ENCODE data around the gene NR1D2. TPM values are rescaled to one million over a fixed set of nuclear protein-coding genes. Genes with fewer than 3 reads are reported as not detected.

Gene NR1D2
- total and polyA plus RNA-seq, 11 donors = 5.6 to 62.1 (median 27.4) TPM

DNA sequence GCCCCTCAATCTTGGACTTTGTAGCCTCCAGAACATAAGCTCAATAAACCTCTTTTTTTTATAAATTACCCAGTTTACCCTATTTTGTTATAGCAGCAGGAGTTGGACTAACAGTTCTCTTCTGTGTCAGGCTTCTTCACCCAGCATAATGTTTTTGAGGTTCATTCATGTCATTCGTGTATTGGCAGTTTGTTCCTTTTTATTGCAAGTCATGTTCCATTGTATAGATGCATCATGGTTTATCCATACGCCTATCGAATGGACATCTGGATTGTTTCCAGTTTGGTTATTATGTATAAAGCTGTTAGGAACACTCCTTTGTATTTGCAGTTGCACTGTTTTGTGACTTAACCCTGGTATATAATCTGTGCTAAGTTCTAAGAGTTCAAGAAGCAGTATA is 39.8 kb downstream of the NR1D2 start:
- intact Hi-C loops (cut with DNase I) = loop anchor here in 1 of 10 donors (5.0 kb wide), 1 partner anchor 98 kb away; no protein-coding TSS in a partner anchor
- no peaks in the 10 kb centered on the region for H3K27me3 ChIP-seq
- H3K36me3 ChIP-seq = peaks cover 0 to 7% (median 0%) of the 10 kb centered on the region in 9 donors
- WGBS, 4 donors = 93 to 97% (median 96%) methylated on average over 3 of the region's 3 CpGs
- no peak overlapping the region for H3K27ac ChIP-seq
- no peak for TF ChIP-seq POLR2A (IDR thresholded peaks at IDR 0.05)
- TF ChIP-seq, protein P1, sequence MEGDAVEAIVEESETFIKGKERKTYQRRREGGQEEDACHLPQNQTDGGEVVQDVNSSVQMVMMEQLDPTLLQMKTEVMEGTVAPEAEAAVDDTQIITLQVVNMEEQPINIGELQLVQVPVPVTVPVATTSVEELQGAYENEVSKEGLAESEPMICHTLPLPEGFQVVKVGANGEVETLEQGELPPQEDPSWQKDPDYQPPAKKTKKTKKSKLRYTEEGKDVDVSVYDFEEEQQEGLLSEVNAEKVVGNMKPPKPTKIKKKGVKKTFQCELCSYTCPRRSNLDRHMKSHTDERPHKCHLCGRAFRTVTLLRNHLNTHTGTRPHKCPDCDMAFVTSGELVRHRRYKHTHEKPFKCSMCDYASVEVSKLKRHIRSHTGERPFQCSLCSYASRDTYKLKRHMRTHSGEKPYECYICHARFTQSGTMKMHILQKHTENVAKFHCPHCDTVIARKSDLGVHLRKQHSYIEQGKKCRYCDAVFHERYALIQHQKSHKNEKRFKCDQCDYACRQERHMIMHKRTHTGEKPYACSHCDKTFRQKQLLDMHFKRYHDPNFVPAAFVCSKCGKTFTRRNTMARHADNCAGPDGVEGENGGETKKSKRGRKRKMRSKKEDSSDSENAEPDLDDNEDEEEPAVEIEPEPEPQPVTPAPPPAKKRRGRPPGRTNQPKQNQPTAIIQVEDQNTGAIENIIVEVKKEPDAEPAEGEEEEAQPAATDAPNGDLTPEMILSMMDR (IDR thresholded peaks at IDR 0.05) = no peak
- H3K4me3 ChIP-seq = no peak overlapping the region
- ATAC-seq (no peak), DNase-seq (no peak)
- peaks cover 0 to 18% (median 6%) of the 10 kb centered on the region in 12 donors for H3K4me1 ChIP-seq
- no peaks in the 10 kb centered on the region for H3K9me3 ChIP-seq

DNA sequence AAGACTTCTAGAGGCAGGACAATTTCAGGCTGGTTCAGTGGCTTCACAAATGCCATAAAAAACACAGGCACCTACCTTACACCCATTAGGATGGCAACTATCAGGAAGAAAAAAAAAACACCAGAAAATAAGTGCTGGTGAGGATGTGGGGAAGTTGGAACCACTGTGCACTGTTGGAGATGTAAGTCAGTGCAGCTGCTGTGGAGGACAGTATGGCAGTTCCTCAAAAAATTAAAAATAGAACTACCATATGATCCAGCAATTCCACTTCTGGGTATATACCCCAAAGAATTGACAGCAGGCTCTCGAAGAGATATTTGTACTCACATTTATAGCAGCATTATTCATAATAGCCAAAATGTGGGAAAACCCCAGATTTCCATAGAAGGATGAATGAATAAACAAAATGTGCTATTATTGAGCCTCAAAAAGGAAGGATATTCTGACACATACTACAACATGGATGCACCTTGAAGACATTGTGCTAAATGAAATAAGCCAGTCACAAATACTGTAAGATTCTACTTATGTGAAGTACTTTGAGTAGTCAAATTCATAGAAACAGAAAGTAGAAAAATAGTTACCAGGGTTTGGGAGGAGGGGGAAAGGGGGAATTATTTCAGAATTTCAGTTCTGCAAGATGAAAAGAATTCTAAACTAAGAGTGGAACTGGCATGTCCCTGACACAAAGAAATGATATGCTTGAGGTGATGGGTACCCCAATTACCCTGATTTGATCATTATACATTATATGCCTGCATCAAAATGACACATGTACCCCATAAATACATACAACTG is 40.9 kb downstream of the NR1D2 start:
- TF ChIP-seq POLR2A (IDR thresholded peaks at IDR 0.05) = no peak
- TF ChIP-seq, protein P1 (IDR thresholded peaks at IDR 0.05) = no peak
- H3K27me3 ChIP-seq = no peaks in the 10 kb centered on the region
- no peaks in the 10 kb centered on the region for H3K36me3 ChIP-seq
- ATAC-seq = no peak
- H3K4me3 ChIP-seq = no peak overlapping the region
- peaks cover 0 to 13% (median under 1%) of the 10 kb centered on the region in 12 donors for H3K4me1 ChIP-seq
- DNase-seq = no peak
- no peaks in the 10 kb centered on the region for H3K9me3 ChIP-seq
- no peak overlapping the region for H3K27ac ChIP-seq
- intact Hi-C loops (cut with DNase I) = loop anchor here in 1 of 10 donors (5.0 kb wide), 1 partner anchor 99 kb away; no protein-coding TSS in a partner anchor
- WGBS, 4 donors = 49 to 72% (median 53%) methylated on average over 1 of the region's 1 CpG

DNA sequence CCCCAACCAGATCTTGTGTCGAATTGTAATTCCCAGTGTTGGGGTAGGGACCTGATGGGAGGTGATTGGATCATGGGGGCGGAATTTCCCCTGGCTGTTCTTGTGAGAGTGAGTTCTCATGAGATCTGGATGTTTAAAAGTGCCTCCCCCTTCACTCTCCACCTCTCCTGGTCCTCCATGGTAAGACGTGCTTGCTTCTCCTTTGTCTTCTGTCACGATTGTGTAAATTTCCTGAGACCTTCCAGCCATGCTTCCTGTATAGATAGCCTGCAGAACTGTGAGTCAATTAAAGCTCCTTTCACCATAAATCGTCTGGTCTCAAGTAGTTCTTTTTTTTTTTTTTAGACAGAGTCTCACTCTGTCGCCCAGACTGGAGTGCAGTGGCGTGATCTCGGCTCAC is 42.3 kb downstream of the NR1D2 start:
- peaks cover 0 to 15% (median 3%) of the 10 kb centered on the region in 12 donors for H3K4me1 ChIP-seq
- H3K27me3 ChIP-seq = no peaks in the 10 kb centered on the region
- no peak overlapping the region for H3K27ac ChIP-seq
- H3K4me3 ChIP-seq = no peak overlapping the region
- no peak for TF ChIP-seq POLR2A (IDR thresholded peaks at IDR 0.05)
- TF ChIP-seq, protein P1 (IDR thresholded peaks at IDR 0.05) = no peak
- intact Hi-C loops (cut with DNase I) = loop anchor here in 1 of 10 donors (5.0 kb wide), 1 partner anchor 100 kb away; no protein-coding TSS in a partner anchor
- no peak for DNase-seq
- ATAC-seq = no peak
- no peaks in the 10 kb centered on the region for H3K9me3 ChIP-seq
- 74 to 82% (median 75%) methylated on average over 8 of the region's 8 CpGs for WGBS, 4 donors
- no peaks in the 10 kb centered on the region for H3K36me3 ChIP-seq

DNA sequence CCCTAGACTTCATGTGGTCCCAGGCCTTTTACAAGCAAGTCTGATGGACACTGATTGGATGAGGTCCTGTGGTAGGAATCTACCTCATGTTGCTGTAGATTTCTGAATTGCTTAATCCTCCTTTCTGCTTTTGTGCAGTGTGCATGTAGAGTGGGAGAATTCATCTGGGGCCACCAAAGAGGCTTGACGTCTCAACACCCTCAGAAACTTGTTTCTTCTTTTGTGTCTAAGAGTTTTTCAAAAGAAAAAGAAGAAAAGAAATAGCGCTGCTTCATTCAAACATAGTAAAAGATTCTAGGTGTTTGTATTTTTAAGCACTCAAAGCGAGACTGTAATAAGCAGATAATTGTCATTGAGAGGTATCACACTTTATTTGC is 46.2 kb downstream of the NR1D2 start:
- H3K27ac ChIP-seq = peak overlapping the region in 2 of 12 donors; percentile 13 to 33
- H3K36me3 ChIP-seq = no peaks in the 10 kb centered on the region
- TF ChIP-seq, protein P1 (IDR thresholded peaks at IDR 0.05) = no peak
- no peaks in the 10 kb centered on the region for H3K27me3 ChIP-seq
- ATAC-seq (no peak), DNase-seq (no peak)
- WGBS, 4 donors = 84 to 91% (median 88%) methylated on average over 3 of the region's 3 CpGs
- intact Hi-C loops (cut with DNase I) = loop anchor here in 2 of 10 donors (10.0 kb wide), 2 partner anchors 504 to 694 kb away; partner anchors contain the start of gene THRB (in 1 of the 2)
- peaks cover 0 to 31% (median 15%) of the 10 kb centered on the region in 12 donors for H3K4me1 ChIP-seq
- no peaks in the 10 kb centered on the region for H3K9me3 ChIP-seq
- no peak overlapping the region for H3K4me3 ChIP-seq
